ENCODE measurements around the gene INSYN2B.
"Not testable (repeated sequence)": the region's sequence is repeated elsewhere in the genome, so short reads cannot be mapped to it uniquely, and the experiment has no call there.

DNA sequence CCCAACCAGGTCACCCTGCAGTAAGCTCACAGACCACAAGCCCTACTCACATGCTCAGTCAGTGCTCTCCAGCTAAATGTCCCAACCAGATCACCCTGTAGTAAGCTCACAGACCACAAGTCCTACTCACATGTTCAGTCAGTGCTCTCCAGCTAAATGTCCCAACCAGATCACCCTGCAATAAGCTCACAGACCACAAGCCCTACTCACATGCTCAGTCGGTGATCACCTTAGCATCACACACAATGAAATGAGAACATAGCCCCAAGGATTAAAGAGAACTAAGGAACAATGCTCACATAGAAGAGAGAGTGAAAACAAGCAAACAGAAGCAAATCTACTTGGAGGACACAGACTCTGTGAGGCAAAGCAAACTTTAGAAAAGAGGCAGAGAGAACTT lies 145.8 kb downstream of the INSYN2B start:
- TF ChIP-seq RFX5 (IDR thresholded peaks at IDR 0.05; ENCODE audit: low read depth, low read length); BHLHE40 (IDR thresholded peaks at IDR 0.05; ENCODE audit: low read depth, low read length); SMC3 (IDR thresholded peaks at IDR 0.05; ENCODE audit: low read depth, low read length); CHD1 (IDR thresholded peaks at IDR 0.05; ENCODE audit: low read depth, low read length); RAD21 (IDR thresholded peaks at IDR 0.05; ENCODE audit: low read length); FOS (IDR thresholded peaks at IDR 0.05; ENCODE audit: low read depth, low read length); POLR2A (IDR thresholded peaks at IDR 0.05; ENCODE audit: low read depth, low read length); MAFK (IDR thresholded peaks at IDR 0.05; ENCODE audit: low read depth, low read length): not testable (repeated sequence)
- TF ChIP-seq, protein P1, sequence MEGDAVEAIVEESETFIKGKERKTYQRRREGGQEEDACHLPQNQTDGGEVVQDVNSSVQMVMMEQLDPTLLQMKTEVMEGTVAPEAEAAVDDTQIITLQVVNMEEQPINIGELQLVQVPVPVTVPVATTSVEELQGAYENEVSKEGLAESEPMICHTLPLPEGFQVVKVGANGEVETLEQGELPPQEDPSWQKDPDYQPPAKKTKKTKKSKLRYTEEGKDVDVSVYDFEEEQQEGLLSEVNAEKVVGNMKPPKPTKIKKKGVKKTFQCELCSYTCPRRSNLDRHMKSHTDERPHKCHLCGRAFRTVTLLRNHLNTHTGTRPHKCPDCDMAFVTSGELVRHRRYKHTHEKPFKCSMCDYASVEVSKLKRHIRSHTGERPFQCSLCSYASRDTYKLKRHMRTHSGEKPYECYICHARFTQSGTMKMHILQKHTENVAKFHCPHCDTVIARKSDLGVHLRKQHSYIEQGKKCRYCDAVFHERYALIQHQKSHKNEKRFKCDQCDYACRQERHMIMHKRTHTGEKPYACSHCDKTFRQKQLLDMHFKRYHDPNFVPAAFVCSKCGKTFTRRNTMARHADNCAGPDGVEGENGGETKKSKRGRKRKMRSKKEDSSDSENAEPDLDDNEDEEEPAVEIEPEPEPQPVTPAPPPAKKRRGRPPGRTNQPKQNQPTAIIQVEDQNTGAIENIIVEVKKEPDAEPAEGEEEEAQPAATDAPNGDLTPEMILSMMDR (conservative IDR thresholded peaks at IDR 0.05; ENCODE audit: low read depth, low read length) = not testable (repeated sequence)
